ENCODE measurements around the gene PIP5K1B.

PIP5K1B gene

DNA sequence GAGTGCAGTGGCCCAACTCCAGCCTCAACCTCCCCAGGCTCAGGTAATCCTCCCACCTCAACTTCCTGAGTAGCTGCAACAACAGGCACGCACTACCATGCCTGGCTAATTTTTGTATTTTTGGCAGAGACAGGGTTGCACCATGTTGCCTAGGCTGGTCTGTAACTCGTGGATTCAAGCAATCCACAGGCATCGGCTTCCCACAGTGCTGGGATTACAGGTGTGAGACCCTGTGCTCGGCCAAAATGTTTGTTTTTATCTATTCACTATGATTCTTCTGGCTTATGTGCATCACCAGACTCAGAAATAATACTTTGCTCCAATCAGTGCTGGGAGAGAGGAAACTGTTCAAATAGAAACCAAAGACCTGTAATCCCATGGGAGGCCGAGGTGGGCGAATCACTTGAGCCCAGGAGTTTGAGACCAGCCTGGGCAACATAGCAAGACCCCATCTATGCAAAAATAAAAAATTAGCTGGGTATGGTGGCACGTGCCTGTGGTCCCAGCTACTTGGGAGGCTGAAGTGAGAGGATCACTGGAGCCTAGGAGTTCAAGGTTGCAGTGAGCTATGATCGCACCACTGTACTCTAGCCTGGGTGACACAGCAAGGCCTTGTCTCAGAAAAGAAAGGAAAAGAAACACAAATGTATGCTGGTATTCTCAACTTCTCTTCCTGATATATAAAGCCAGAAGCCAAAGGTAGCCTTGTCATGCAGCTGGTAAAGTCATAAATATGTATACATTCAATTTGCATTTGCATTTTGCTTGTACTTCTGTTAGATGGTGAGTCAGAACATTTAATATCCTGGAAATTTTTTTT lies 4.5 kb downstream of the PIP5K1B start:
- DNase-seq, result no peak

DNA sequence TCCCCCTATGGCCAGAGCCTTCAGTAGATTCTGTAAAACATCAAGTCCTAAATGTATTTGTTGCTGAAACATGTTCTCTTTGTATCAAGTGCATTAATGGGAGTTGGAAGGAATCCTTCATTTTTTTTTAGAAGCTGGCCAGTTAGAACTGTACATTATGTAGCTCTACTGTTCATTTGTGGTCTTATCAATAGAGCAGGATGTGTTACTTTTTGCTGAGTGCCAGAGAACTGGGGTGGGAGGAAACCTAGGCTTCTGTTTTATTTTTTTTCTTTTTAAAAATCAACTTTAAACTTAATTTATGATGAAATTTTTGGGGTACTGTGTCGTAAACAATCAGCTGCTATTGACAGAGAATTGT lies 5.1 kb downstream of the PIP5K1B start:
- DNase-seq, result no peak

DNA sequence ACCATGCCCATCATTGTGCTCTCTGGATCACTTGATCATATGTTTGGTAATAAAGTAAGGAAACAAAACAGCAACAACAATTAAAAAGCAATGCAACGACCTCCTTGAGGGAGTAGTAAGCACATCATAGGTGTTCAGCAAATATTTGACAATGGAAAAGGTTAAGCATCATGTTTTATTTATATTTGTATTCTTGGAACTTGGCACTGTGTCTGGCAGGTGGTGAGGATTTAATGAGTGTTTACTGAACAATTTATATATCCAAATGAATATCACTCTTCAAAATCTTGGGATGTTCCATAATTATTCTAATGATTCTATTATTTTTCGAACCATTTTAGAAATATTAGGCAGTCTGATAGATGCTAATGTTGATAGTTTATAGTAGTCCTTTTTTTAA lies 6.2 kb downstream of the PIP5K1B start:
- DNase-seq, result no peak

DNA sequence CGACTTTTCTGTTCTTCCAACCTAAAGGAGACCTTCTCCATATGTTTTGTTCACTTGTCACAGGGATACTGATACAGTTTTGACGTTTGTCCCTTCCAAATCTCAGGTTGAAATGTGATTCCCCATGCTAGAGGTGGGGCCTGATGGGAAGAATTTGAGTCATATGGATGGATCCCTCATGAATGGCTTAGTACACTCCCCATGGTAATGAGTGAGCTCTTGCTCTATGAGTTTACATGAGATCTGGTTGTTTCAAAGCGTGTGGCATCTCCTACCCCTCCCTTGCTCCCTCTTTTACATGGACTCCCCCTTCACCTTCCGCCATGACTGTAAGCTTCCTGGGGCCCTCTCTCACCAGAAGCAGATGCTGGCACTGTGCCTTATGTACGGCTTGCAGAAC lies 6.9 kb downstream of the PIP5K1B start:
- DNase-seq, result no peak

DNA sequence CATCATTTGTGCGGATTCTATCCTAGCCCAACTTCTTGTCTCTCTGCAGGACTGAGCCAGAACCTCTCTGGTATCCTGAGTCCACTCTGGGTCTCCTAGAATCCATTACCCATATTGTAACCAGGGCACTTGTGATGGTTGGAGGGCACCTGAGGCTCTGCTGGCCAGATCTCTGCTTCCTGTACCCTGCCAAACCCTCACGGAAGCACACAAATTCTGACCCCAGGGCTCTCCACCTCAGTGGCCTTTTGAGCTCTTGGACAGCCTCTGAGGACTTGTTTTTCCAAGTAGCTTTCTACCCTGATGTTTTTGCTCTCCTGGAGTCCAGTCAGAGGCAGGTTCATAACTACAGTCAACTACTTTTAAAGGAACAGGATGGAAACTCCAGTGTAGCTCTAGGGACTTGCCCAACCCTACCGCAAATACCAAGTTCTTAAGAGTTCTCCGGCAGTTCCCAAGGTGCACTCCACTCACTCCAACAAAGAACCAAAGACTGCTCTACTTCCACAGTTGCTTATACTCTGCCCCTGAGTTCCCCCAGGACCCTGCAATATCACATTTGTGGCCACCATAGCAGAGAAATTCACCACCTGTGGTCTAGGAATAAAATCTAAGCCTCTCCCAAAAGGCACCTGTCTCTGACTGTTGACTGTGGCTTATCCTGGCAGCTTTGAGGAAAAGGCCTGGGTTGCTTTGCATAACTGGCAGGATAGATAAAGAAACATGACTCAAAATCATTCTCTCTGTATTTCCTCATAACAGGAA lies 9.6 kb downstream of the PIP5K1B start:
- DNase-seq, result no peak

DNA sequence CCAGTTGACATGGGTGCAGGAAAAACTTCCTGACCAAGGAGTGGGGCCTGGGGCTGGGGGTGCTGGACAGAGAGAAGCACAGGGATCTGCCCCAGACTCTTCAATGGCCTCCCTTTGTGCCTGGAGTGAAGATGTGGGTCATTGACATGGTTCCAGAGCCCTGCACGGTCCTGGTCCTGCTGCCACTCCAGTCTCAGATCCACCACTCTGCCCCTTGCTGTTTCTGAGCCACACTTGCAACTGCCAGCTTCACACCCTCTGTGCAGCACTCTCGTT lies 10.1 kb downstream of the PIP5K1B start:
- DNase-seq, result no peak

- no peak for DNase-seq
Measured at GRCh38 chr9:68717552-68718443, 12.8 kb downstream of the PIP5K1B start.

- DNase-seq, result no peak
Measured at GRCh38 chr9:68719847-68720246, 14.8 kb downstream of the PIP5K1B start.

DNA sequence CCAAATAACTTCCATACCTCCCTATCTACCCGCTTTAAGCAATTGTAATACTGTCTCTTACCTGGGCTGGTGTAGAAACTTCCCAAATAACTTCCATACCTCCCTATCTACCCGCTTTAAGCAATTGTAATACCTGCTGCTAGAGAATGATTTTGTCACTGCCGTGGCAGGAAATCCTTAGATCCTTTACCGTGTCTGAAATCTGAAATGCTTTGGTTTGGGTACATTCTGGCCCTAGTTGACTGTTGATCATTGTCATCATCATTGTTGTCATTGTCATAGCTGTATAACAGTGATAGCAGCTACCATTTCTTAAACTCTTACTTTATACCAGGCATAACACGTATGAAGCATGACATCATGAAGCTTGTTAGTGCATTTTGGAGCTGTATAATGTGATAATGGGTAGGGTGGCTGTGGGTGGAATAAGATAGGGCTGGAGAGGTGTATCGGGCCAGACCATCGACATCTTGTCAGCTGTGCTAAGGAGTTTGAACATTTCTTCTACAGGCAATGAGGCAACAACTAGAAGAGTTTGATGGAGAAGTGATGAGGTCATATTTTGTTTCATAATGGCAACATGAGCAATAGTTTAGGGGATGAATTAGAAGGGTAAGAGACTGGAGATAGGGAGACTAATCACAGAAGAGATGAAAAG lies 15.7 kb downstream of the PIP5K1B start:
- DNase-seq, result no peak

DNA sequence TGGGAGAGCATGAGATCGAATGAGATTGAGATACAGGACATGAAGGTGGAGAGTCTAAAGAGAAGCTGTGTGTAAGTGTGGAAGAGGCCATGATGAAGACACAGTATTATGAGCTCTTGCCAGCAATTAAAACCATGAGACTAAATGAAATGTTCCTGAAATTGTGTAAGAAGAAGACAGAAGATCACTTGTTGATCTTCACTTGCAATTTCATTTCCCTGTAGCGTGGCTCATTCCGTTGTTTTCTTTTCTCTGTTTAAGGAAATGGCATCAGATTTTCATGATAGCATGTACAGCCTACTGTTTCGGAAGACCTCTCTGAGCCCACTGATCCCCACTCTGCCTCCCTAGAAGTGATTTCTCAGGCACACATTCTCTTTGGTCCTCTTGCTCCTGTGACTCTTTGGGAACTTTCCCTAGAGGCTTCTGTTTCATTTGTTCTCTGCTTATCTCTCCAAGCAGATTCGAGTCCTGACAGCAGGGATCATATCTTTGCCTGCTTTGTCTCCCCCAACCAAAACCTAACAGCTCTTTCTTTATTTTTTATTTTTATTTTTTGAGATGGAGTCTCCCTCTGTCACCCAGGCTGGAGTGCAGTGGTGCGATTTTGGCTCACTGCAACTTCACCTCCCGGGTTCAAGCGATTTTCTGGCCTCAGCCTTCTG lies 16.8 kb downstream of the PIP5K1B start:
- DNase-seq, result no peak

- DNase-seq, result no peak
Measured at GRCh38 chr9:68725070-68725469, 20.0 kb downstream of the PIP5K1B start.

DNA sequence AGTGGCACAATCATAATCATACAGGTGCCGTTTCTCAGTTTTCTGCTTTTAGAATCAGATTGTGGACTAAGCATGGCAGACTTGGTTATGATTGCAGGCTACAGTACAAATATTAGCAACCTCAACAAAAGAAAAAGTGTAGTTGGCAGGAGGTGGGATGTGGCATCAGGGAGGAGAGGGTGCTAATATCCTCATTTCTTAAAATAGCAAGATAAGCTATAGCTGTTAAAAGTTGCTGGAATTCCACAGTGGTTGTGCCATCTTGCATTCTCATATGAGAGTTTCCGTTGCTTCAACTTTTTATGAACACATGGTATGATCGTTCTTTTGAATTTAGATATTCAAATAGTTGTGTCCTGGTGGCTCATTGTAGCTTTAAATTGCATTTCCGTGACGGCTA lies 21.4 kb downstream of the PIP5K1B start:
- DNase-seq, result no peak

- no peak for DNase-seq
Measured at GRCh38 chr9:68727636-68728035, 22.6 kb downstream of the PIP5K1B start.

DNA sequence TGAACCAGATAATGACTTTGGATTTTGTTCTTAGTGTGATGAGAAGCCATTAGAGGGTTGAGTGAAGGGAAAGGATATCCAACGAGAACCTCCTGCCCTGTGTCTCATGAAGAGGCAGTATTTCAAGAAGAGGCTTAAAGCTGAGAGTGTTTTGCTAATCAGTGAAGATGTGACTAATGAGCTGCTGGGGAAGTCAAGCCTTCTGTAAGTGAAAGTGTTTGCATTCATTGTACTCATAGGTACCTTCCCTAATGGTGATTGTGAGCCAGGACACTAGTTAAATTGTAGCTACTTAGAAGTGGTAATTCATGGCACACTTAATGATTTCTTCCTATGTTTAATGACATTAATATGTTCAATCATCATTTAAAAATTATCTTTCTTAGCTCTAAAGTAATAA lies 23.7 kb downstream of the PIP5K1B start:
- DNase-seq, result no peak

GRCh38 chr9:68730570-68731235 lies 25.7 kb downstream of the PIP5K1B start:
- DNase-seq, result no peak

- no peak for DNase-seq
Measured at GRCh38 chr9:68731857-68732256, 26.8 kb downstream of the PIP5K1B start.

GRCh38 chr9:68732405-68733020 lies 27.5 kb downstream of the PIP5K1B start:
- no peak for DNase-seq

DNA sequence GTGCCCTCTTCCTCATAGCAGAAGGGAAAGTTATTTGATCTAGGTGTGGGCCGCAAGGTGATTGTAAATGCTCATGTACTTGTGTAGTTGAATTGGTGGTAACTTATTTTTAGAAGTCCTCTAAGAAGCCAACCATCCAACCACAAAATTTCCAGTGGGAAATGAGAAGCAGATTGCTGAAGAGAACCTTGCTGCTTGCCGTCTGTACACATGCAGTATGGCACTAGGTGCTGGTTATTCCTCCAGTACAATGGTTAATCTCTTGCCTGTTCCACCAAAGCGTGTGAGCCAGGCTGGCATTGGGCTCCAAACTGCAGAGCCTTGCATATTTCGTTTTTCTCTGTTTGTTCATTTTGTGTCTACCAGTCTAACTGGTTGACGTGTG lies 28.0 kb downstream of the PIP5K1B start:
- DNase-seq, result no peak

DNA sequence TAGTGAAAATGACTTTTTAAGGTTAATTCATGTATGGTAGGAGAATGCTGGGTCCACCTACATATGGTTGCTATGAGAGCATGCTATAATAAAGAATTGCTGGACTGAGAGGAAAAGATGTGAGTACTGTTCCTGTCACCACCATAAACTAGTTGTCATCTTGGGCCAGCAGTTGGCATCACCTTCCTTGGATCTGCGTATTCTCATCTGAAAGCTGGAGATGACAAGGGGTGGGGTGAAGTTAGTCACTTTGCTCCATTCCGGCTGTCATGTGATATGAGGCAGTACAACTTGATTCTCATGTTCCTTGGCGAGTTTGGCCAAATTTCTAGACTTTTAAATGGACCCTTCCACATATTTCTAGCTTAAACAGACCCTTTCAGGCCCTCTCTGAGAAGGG lies 33.3 kb downstream of the PIP5K1B start:
- no peak for DNase-seq

DNA sequence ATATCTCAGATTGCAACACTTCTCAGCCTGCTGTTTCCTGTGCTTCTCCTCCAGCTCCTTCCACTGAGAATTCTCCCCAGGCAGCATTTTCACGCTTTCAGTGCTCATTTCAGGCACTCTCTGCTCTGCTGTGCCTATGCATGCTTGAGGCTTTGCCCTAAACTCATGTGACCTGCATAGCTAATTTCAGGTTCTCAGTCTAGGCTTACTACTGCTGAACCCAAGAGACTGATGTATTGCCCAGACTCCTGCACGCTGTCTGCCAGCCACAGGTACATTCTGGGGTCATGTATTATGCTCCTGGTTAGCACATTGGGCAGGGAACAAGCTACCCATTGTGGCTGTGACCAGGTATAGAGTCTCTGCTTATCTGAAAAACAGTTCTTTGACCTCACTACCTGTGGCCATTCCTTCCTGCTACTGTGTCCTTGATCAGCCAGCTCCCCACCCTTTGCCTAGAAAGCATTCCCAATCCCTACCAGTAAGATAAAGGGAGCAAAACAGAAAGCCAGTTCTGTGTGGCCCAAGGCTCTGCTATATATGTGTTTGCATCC lies 34.7 kb downstream of the PIP5K1B start:
- DNase-seq, result no peak

GRCh38 chr9:68740561-68740960 lies 35.5 kb downstream of the PIP5K1B start:
- no peak for DNase-seq
